Common myeloid progenitor, CD34-positive (primary cell): ENCODE measurements around the gene F12.

ENCODE experiments used
- CTCF ChIA-PET: fragments of 350-600 bp; sonication (Branson Sonifier 250); formaldehyde crosslinking; loops from one replicate; lab custom pipeline; 2021; ENCODE audit warnings: antibody characterized with exemption; lab: Charles Lee
- POLR2A ChIA-PET: fragments of 350-600 bp; sonication (Branson Sonifier 250); formaldehyde crosslinking; loops from one replicate; lab custom pipeline; 2021; ENCODE audit warnings: antibody characterized with exemption; lab: Charles Lee
- DNase-seq, 3 donors: peaks; one replicate each; pipeline versions ENCODE4 v3.0.0 to v3.0.0-alpha.2; 2013
- H3K27ac ChIP-seq, 2 experiments: 1 replicate in 1 of 2; 2 replicates in 1 of 2; pipeline ENCODE4 v1.7.0; 2013; ENCODE audit warnings: inconsistent platforms in 2 of 2, low read length in 2 of 2, mild to moderate bottlenecking in 2 of 2, low read depth in 1 of 2, moderate library complexity in 1 of 2; ENCODE audit not compliant: severe bottlenecking in 2 of 2, insufficient read depth in 1 of 2, poor library complexity in 1 of 2
- H3K27me3 ChIP-seq, 5 experiments: replicated peaks in 2 of 5; 1 replicate in 3 of 5; 2 replicates in 2 of 5; pipeline versions ENCODE4 v1.6.1 to v1.7.0; 2013; ENCODE audit warnings: low read length in 4 of 5, mild to moderate bottlenecking in 2 of 5, moderate library complexity in 2 of 5, inconsistent platforms in 1 of 5; ENCODE audit not compliant: insufficient read depth in 5 of 5, control insufficient read depth in 4 of 5
- H3K36me3 ChIP-seq, 4 experiments: 1 replicate in 2 of 4; 2 replicates in 2 of 4; pipeline versions ENCODE4 v1.6.1 to v1.7.0; 2013; ENCODE audit warnings: low read length in 3 of 4, control low read depth in 1 of 4, mild to moderate bottlenecking in 1 of 4; ENCODE audit not compliant: control insufficient read depth in 4 of 4, insufficient read depth in 4 of 4
- H3K4me1 ChIP-seq, 4 experiments: 1 replicate in 3 of 4; 2 replicates in 1 of 4; pipeline versions ENCODE4 v1.6.1 to v1.7.1; 2013; ENCODE audit warnings: low read length in 3 of 4, mild to moderate bottlenecking in 3 of 4, control low read depth in 1 of 4, inconsistent platforms in 1 of 4, moderate library complexity in 1 of 4; ENCODE audit not compliant: control insufficient read depth in 4 of 4, insufficient read depth in 4 of 4; ENCODE audit errors: control extremely low read depth in 1 of 4
- H3K4me3 ChIP-seq, 7 experiments: 1 replicate in 4 of 7; 2 replicates in 3 of 7; pipeline versions ENCODE4 v1.5.1 to v1.7.0; 2013; ENCODE audit warnings: mild to moderate bottlenecking in 7 of 7, low read length in 6 of 7, moderate library complexity in 6 of 7, inconsistent platforms in 2 of 7, low read depth in 2 of 7, control low read depth in 1 of 7; ENCODE audit not compliant: insufficient read depth in 4 of 7, control insufficient read depth in 1 of 7; ENCODE audit errors: extremely low read depth in 1 of 7
- H3K9me3 ChIP-seq, 5 experiments: 1 replicate in 4 of 5; 2 replicates in 1 of 5; pipeline versions ENCODE4 v1.6.1 to v1.7.1; 2013; ENCODE audit warnings: low read length in 4 of 5, mild to moderate bottlenecking in 2 of 5, inconsistent platforms in 1 of 5, low read depth in 1 of 5, moderate library complexity in 1 of 5; ENCODE audit not compliant: control insufficient read depth in 4 of 5, insufficient read depth in 2 of 5; ENCODE audit errors: control extremely low read depth in 1 of 5
- WGBS: methylation state at CpG from one replicate; pipeline ENCODE4 v1.1.5; 2013; ENCODE audit not compliant: insufficient coverage; 5-methylcytosine and 5-hydroxymethylcytosine counted together

F12 gene

DNA sequence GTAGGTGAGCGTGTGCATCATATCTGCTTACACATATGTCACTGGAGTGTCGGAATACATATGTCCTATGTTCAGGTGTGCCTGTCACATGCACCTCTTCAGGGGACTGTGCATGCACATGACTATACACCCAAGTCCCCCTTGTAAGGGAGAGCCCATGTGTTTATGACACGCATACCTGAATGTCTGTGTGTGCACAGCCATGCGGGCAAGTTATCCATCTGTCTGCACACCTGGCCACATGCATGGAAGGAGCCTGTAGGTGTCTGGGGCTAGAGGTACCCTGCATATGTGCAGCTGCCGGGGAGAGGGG is 52.3 kb downstream of the F12 start:
- peaks cover 0 to 2% (median 0%) of the 10 kb centered on the region in 4 experiments for H3K36me3 ChIP-seq
- no peaks in the 10 kb centered on the region for H3K9me3 ChIP-seq
- DNase-seq: no peak
- WGBS: 69% methylated on average over 3 of the region's 5 CpGs
- H3K27me3 ChIP-seq: no peaks in the 10 kb centered on the region
- peak overlapping the region in 6 of 7 experiments; percentile 33 to 93 (median 85) for H3K4me3 ChIP-seq
- peak overlapping the region in 1 of 2 experiments; percentile 85 for H3K27ac ChIP-seq
- CTCF ChIA-PET: interaction anchor here (0.5 to 13.7 kb wide), 8 partner anchors 15 to 48 kb away, joined by 3 to 131 read pairs (median 7); no protein-coding TSS in a partner anchor
- POLR2A ChIA-PET: no interaction called here
- peaks cover 8 to 80% (median 69%) of the 10 kb centered on the region in 4 experiments for H3K4me1 ChIP-seq

DNA sequence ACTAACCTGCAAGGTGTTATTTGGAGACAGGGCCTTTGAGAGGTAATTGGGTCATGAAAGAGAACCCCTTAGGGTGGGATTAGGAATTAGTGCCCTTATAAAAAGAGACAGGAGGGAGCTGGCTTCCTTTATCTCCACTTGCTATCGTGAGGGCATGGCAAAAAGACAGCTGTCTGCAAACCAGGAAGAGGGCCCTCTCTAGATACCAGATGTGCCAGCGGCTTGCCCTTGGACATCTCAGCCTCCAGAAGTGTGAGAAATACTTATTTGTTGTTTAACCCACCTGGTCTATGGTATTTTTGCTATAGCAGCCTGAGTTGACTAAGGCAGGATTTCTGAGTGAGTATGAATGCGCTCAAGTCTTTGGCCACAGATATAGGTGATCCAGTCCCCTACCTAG is 52.6 kb downstream of the F12 start:
- peaks cover 0 to 2% (median 0%) of the 10 kb centered on the region in 4 experiments for H3K36me3 ChIP-seq
- CTCF ChIA-PET: interaction anchor here (0.5 to 13.7 kb wide), 11 partner anchors 15 to 48 kb away, joined by 3 to 131 read pairs (median 5); no protein-coding TSS in a partner anchor
- H3K4me1 ChIP-seq: peaks cover 8 to 80% (median 68%) of the 10 kb centered on the region in 4 experiments
- 100% methylated on average over 1 of the region's 3 CpGs for WGBS
- H3K4me3 ChIP-seq: peak overlapping the region in 1 of 7 experiments; percentile 88
- peak overlapping the region in 1 of 2 experiments; percentile 6 for H3K27ac ChIP-seq
- no peak for DNase-seq
- H3K9me3 ChIP-seq: no peaks in the 10 kb centered on the region
- no peaks in the 10 kb centered on the region for H3K27me3 ChIP-seq
- POLR2A ChIA-PET: interaction anchor here (0.5 kb wide), 1 partner anchor 759 kb away, joined by 3 read pairs; no protein-coding TSS in a partner anchor

- peaks cover 9 to 73% (median 63%) of the 10 kb centered on the region in 4 experiments for H3K4me1 ChIP-seq
- H3K36me3 ChIP-seq: peaks cover 0 to 2% (median 0%) of the 10 kb centered on the region in 4 experiments
- CTCF ChIA-PET: interaction anchor here (0.8 to 13.7 kb wide), 11 partner anchors 10 to 146 kb away, joined by 3 to 131 read pairs (median 4); no protein-coding TSS in a partner anchor
- H3K9me3 ChIP-seq: no peaks in the 10 kb centered on the region
- no peak overlapping the region for H3K27ac ChIP-seq
- 18% methylated on average over 1 of the region's 1 CpG for WGBS
- H3K27me3 ChIP-seq: no peaks in the 10 kb centered on the region
- DNase-seq: peak in 1 of 3 donors; percentile 24
- H3K4me3 ChIP-seq: no peak overlapping the region
- POLR2A ChIA-PET: no interaction called here
These were observed 53.5 kb downstream of the F12 start for GRCh38 chr5:177355868-177356168.

DNA sequence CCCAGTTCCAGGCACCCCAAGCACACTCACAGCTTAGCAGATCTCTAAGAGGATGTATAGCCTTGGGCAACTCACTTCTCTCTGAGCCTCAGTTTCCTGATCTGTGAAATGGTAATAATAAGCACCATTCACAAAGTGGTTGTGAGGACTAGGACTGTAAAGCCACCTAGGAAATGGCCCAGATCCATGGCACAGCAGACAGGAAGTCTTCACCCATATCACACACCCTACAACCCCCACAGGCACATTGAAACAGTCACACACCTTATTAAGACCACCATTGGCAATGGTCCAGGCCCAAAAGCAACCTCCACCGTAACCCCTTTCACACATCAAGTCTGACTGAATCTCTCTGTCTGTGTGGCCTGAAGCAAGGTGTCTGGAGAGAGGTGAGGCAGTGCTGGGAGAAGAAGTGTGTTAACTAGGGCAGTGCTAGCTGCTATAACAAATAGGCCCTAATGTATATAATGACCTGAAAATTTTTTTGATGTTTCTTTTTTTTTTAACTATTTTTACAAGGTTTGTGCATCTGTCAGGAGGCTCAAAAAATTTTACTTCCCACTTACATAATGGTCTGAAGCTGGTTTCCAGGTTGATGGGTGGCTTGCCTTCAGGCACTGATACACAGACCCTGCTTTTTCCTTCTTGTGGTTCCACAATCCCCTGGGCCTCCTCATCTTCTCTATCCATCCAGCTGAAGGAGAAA is 54.0 kb downstream of the F12 start:
- WGBS: no CpG with 5 or more reads among the region's 1 CpG
- CTCF ChIA-PET: interaction anchor here (0.7 to 13.7 kb wide), 11 partner anchors 9 to 146 kb away, joined by 3 to 131 read pairs (median 5); partner anchors contain the start of gene SLC34A1
- Histone ChIP-seq H3K9me3 (no peaks in the 10 kb centered on the region), H3K27me3 (no peaks in the 10 kb centered on the region), H3K36me3 (peaks cover 0 to 2% (median 0%) of the 10 kb centered on the region in 4 experiments), H3K4me3 (no peak overlapping the region), H3K27ac (no peak overlapping the region), H3K4me1 (peaks cover 14 to 75% (median 67%) of the 10 kb centered on the region in 4 experiments)
- POLR2A ChIA-PET: no interaction called here
- DNase-seq: no peak

DNA sequence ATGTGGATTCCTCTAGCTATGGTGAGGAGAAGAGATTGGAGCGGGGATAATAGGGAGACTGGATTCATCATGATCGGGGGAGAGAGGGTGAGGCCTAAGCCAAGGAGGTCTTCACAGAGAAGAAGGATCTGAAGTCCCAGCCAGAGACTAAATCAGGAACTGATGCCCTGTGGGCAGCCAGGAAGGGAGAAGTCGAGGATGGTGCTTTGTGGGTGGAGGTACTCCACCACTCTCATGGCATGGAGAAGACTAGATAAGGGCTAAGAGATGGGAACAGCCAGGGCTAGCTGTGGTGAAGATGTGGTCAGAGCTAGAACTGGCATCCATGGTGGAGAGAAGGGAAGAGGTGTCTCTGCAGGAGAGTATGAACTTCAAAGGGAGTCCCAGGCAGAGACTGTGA is 54.7 kb downstream of the F12 start:
- Histone ChIP-seq H3K27ac (no peak overlapping the region), H3K36me3 (peaks cover 0 to 5% (median 2%) of the 10 kb centered on the region in 4 experiments), H3K4me1 (peaks cover 18 to 75% (median 65%) of the 10 kb centered on the region in 4 experiments), H3K4me3 (no peak overlapping the region), H3K9me3 (no peaks in the 10 kb centered on the region), H3K27me3 (no peaks in the 10 kb centered on the region)
- CTCF ChIA-PET: interaction anchor here (0.7 to 13.7 kb wide), 8 partner anchors 9 to 49 kb away, joined by 3 to 131 read pairs (median 6); partner anchors contain the start of gene SLC34A1
- POLR2A ChIA-PET: no interaction called here
- no peak for DNase-seq
- WGBS: 71% methylated on average over 3 of the region's 3 CpGs

- Histone ChIP-seq H3K27me3 (no peaks in the 10 kb centered on the region), H3K27ac (no peak overlapping the region), H3K36me3 (peaks cover 0 to 6% (median 2%) of the 10 kb centered on the region in 4 experiments), H3K9me3 (no peaks in the 10 kb centered on the region), H3K4me1 (peaks cover 18 to 74% (median 62%) of the 10 kb centered on the region in 4 experiments), H3K4me3 (no peak overlapping the region)
- 100% methylated on average over 2 of the region's 3 CpGs for WGBS
- ChIA-PET CTCF (interaction anchor here (1.3 to 13.7 kb wide), 6 partner anchors 8 to 50 kb away, joined by 3 to 131 read pairs (median 8); no protein-coding TSS in a partner anchor), POLR2A (no interaction called here)
- DNase-seq: no peak
These were observed 55.1 kb downstream of the F12 start for GRCh38 chr5:177354256-177354655.

- no peaks in the 10 kb centered on the region for H3K27me3 ChIP-seq
- no peak overlapping the region for H3K27ac ChIP-seq
- peak in 1 of 3 donors; percentile 24 for DNase-seq
- ChIA-PET CTCF (interaction anchor here (0.7 to 13.7 kb wide), 8 partner anchors 8 to 74 kb away, joined by 3 to 131 read pairs (median 8); partner anchors contain the start of gene GRK6), POLR2A (no interaction called here)
- peak overlapping the region in 1 of 7 experiments; percentile 4 for H3K4me3 ChIP-seq
- no CpG with 5 or more reads among the region's 5 CpGs for WGBS
- no peaks in the 10 kb centered on the region for H3K9me3 ChIP-seq
- peaks cover 18 to 65% (median 53%) of the 10 kb centered on the region in 4 experiments for H3K4me1 ChIP-seq
- peaks cover 0 to 10% (median 5%) of the 10 kb centered on the region in 4 experiments for H3K36me3 ChIP-seq
These were observed 56.3 kb downstream of the F12 start for GRCh38 chr5:177353093-177353492.
